MCF 10A (cell line): Measurements from ENCODE around the gene KIF19. TPM values are rescaled to one million over a fixed set of nuclear protein-coding genes. Genes with fewer than 3 reads are reported as not detected.

ENCODE experiments used
- BruUV-seq: library from RNA; stranded (reverse); fragments of 400-500 nt; replicated peaks from 2 replicates; lab custom pipeline; 2021; lab: Mats Ljungman, UMichigan
- CTCF ChIA-PET: fragments of 300-600 bp; sonication (Branson Sonifier 250); formaldehyde crosslinking; extraction: SDS; loops from one replicate; lab custom pipeline; 2021; ENCODE audit warnings: antibody characterized with exemption, inconsistent platforms; lab: Yijun Ruan, JAX
- POLR2A ChIA-PET: fragments of 300-600, 350-650 bp; sonication (Branson Sonifier 250); formaldehyde crosslinking; extraction: SDS; loops from one replicate; lab custom pipeline; 2020; ENCODE audit warnings: antibody characterized with exemption, inconsistent platforms; lab: Yijun Ruan, JAX
- DNase-seq: peaks from one replicate; pipeline ENCODE4 v3.0.0-alpha.2; 2018; ENCODE audit not compliant: unreplicated experiment
- H3K27ac Mint-ChIP-seq: one replicate; pipeline ENCODE4 v1.8.0; 2022; ENCODE audit warnings: mild to moderate bottlenecking, low read depth, mixed read lengths; ENCODE audit not compliant: unreplicated experiment
- H3K27me3 Mint-ChIP-seq: one replicate; pipeline ENCODE4 v1.8.0; 2022; ENCODE audit warnings: mixed read lengths; ENCODE audit not compliant: insufficient read depth, unreplicated experiment
- H3K36me3 Mint-ChIP-seq: one replicate; pipeline ENCODE4 v1.8.0; 2022; ENCODE audit warnings: mild to moderate bottlenecking, moderate library complexity, mixed read lengths; ENCODE audit not compliant: insufficient read depth, unreplicated experiment
- H3K4me1 Mint-ChIP-seq: one replicate; pipeline ENCODE4 v1.8.0; 2022; ENCODE audit warnings: mixed read lengths; ENCODE audit not compliant: insufficient read depth, unreplicated experiment
- H3K4me3 Mint-ChIP-seq: one replicate; pipeline ENCODE4 v1.8.0; 2022; ENCODE audit warnings: mild to moderate bottlenecking, moderate library complexity, mixed read lengths; ENCODE audit not compliant: unreplicated experiment
- H3K9me3 Mint-ChIP-seq: one replicate; pipeline ENCODE4 v1.8.0; 2022; ENCODE audit warnings: mixed read lengths; ENCODE audit not compliant: unreplicated experiment
- intact Hi-C: fragments of 100-400 bp; cut with micrococcal nuclease; formaldehyde crosslinking; loops from 2 replicates; pipeline ENCODE4 v1.14.1; 2022
- total RNA-seq: library from RNA; stranded (reverse); gene quantifications from 2 replicates; pipeline ENCODE4 v1.2.3, GENCODE V29; 2022
- TF ChIP-seq, protein P1 (sequence below): fragments of 200-600 bp; IDR thresholded peaks from one replicate; pipeline ENCODE4 v1.8.0; 2022; ENCODE audit warnings: antibody characterized with exemption, mild to moderate bottlenecking; ENCODE audit not compliant: unreplicated experiment

Gene KIF19
- total RNA-seq, 1 experiment from 2014 or later: not detected

GRCh38 chr17:74345433-74346241 is 19.6 kb downstream of the KIF19 start:
- no peak overlapping the region for H3K4me3 Mint-ChIP-seq
- H3K27me3 Mint-ChIP-seq: peaks cover 20% of the 10 kb centered on the region
- H3K36me3 Mint-ChIP-seq: no peaks in the 10 kb centered on the region
- intact Hi-C loops: no loop called here
- H3K27ac Mint-ChIP-seq: no peak overlapping the region
- TF ChIP-seq, protein P1, sequence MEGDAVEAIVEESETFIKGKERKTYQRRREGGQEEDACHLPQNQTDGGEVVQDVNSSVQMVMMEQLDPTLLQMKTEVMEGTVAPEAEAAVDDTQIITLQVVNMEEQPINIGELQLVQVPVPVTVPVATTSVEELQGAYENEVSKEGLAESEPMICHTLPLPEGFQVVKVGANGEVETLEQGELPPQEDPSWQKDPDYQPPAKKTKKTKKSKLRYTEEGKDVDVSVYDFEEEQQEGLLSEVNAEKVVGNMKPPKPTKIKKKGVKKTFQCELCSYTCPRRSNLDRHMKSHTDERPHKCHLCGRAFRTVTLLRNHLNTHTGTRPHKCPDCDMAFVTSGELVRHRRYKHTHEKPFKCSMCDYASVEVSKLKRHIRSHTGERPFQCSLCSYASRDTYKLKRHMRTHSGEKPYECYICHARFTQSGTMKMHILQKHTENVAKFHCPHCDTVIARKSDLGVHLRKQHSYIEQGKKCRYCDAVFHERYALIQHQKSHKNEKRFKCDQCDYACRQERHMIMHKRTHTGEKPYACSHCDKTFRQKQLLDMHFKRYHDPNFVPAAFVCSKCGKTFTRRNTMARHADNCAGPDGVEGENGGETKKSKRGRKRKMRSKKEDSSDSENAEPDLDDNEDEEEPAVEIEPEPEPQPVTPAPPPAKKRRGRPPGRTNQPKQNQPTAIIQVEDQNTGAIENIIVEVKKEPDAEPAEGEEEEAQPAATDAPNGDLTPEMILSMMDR: no peak
- no peaks in the 10 kb centered on the region for H3K9me3 Mint-ChIP-seq
- CTCF ChIA-PET: no interaction called here
- no TSS peak for BruUV-seq
- DNase-seq: no peak
- POLR2A ChIA-PET: no interaction called here
- no peaks in the 10 kb centered on the region for H3K4me1 Mint-ChIP-seq

GRCh38 chr17:74347646-74348045 is 21.6 kb downstream of the KIF19 start:
- intact Hi-C loops: no loop called here
- no peak for DNase-seq
- CTCF ChIA-PET: interaction anchor here (0.6 kb wide), 1 partner anchor 110 kb away, joined by 3 read pairs; no protein-coding TSS in a partner anchor
- no peak overlapping the region for H3K4me3 Mint-ChIP-seq
- no TSS peak for BruUV-seq
- TF ChIP-seq, protein P1: no peak
- H3K27me3 Mint-ChIP-seq: peaks cover 20% of the 10 kb centered on the region
- no peaks in the 10 kb centered on the region for H3K9me3 Mint-ChIP-seq
- H3K36me3 Mint-ChIP-seq: no peaks in the 10 kb centered on the region
- POLR2A ChIA-PET: no interaction called here
- H3K4me1 Mint-ChIP-seq: no peaks in the 10 kb centered on the region
- no peak overlapping the region for H3K27ac Mint-ChIP-seq

DNA sequence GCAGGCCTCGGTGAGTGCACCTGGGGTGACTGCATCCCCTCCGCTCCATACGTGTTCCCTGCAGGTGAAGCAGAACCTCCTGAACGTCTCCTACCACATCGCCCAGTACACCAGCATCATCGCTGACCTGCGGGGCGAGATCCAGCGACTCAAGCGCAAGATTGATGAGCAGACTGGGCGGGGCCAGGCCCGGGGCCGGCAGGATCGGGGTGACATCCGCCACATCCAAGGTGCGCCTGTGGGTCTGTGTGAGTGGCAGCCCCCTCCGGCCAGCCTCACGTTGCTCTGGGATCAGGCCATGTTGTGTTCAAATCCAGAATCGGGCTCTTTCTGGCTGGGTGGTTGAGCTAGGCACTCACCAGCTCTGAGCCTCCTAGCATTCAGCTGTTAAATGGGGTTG is 23.1 kb downstream of the KIF19 start:
- Mint-ChIP-seq H3K36me3 (no peaks in the 10 kb centered on the region), H3K9me3 (no peaks in the 10 kb centered on the region), H3K27ac (no peak overlapping the region), H3K27me3 (peaks cover 32% of the 10 kb centered on the region), H3K4me1 (no peaks in the 10 kb centered on the region), H3K4me3 (no peak overlapping the region)
- TF ChIP-seq, protein P1: no peak
- intact Hi-C loops: no loop called here
- BruUV-seq: no TSS peak
- ChIA-PET CTCF (interaction anchor here (0.5 to 1.9 kb wide), 2 partner anchors 19 to 30 kb away, joined by 3 to 13 read pairs; no protein-coding TSS in a partner anchor), POLR2A (no interaction called here)
- DNase-seq: no peak

GRCh38 chr17:74350486-74350885 is 24.5 kb downstream of the KIF19 start:
- CTCF ChIA-PET: interaction anchor here (1.9 kb wide), 1 partner anchor 18 kb away, joined by 13 read pairs; no protein-coding TSS in a partner anchor
- H3K27me3 Mint-ChIP-seq: peaks cover 32% of the 10 kb centered on the region
- no peaks in the 10 kb centered on the region for H3K36me3 Mint-ChIP-seq
- TF ChIP-seq, protein P1: no peak
- H3K9me3 Mint-ChIP-seq: no peaks in the 10 kb centered on the region
- no peak overlapping the region for H3K27ac Mint-ChIP-seq
- POLR2A ChIA-PET: no interaction called here
- DNase-seq: no peak
- no TSS peak for BruUV-seq
- intact Hi-C loops: no loop called here
- no peak overlapping the region for H3K4me3 Mint-ChIP-seq
- H3K4me1 Mint-ChIP-seq: no peaks in the 10 kb centered on the region
